HG02938 (cell line): ENCODE data around the gene HYCC2.
"Not testable (repeated sequence)": the region's sequence is repeated elsewhere in the genome, so short reads cannot be mapped to it uniquely, and the experiment has no call there.

Experiments
- ATAC-seq: cut with Tn5 transposase; IDR thresholded peaks from one replicate; pipeline ENCODE4 v1.9.1; 2021; ENCODE audit warnings: mild to moderate bottlenecking, moderate library complexity; ENCODE audit not compliant: unreplicated experiment

HYCC2 gene

DNA sequence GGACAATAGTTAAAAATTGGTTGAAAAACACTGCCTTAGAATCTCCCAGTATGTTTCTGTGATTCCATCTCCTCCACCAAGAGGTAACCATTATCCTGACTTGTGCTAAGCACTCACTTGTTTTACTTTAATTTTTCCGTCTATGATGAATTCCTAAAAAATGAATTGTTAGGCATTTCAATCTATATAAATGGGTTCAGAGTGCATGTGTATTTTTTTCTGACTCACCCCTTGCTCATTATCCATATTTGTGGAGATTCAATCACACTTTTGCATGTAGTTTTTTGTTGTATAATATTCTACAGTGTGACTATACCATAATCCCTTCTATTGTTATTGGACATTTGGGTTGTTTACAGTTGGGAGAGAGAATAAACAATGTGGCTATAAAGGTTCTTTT lies 1.6 kb upstream of the HYCC2 start:
- no peak for ATAC-seq

DNA sequence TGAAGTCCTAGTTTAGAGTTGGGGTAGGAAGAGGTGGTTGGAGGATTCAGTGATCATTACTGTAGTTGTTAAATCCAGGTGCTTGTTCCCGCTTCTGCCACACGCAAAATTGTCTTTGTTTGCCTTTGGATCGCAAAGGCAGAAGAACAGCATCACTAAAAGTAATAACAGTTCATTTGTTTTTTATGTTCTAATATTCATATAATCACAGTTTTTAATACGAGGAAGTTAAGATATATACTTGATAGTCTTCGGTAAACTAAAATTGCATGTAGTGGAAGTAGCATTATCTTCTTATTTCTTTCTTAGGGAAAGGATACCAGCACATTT lies 695 bp upstream of the HYCC2 start:
- no peak for ATAC-seq

DNA sequence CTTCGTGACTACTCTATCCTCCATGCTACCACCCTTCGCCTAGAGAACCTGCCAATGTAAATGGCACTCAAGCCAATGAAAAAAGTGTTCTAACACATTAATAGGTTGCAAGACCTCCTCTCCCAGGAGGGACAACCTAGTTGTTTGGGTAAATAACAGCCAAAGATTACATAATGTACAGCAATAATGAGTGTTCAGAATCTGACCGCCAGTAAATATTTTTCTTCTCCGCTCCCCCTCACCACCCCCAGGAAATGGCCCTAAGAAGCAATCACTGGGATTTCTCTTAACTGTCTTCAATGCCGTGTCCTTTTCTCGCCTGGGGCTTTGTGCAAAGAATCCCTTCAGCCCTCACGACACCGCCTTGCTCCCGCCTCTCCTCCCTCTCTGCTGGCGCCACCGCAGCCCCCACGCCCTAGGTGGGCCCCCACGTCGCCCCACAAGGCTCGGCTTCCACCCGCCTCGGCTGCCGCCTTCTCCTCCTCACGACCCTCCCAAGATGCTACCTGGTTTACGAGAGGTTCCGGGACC lies 458 bp downstream of the HYCC2 start:
- ATAC-seq, result peak; percentile 16

DNA sequence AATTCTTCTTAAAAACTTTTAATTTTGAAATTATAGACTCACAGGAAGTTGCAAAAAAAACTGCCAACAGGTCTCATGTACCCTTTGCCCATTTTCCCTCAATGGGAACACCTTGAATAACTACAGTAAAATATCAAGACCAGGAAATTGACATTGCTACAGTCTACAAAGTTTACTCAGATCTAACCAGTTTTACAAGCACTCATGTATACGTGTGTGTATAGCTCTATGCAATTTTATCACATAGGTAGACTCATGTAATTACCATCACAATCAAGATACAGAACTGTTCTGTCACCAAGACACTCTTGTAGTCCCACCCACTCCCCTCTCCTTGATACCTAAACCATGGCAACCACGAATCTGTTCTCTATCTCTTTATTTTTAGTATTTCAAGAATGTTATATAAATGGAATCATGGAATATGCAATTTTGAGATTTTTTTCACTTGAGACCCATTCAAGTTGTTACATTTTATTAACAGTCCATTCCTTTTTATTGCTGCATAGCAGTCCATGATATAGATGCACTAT lies 6.6 kb downstream of the HYCC2 start:
- ATAC-seq, result no peak

DNA sequence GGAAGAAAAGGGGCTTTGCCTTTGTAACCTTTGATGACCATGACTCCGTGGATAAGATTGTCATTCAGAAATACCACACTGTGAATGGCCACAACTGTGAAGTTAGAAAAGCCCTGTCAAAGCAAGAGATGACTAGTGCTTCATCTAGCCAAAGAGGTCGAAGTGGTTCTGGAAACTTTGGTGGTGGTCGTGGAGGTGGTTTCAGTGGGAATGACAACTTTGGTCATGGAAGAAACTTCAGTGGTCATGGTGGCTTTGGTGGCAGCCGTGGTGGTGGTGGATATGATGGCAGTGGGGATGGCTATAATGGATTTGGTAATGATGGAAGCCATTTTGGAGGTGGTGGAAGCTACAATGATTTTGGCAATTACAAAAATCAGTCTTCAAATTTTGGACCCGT lies 8.0 kb downstream of the HYCC2 start:
- ATAC-seq, result not testable (repeated sequence)

DNA sequence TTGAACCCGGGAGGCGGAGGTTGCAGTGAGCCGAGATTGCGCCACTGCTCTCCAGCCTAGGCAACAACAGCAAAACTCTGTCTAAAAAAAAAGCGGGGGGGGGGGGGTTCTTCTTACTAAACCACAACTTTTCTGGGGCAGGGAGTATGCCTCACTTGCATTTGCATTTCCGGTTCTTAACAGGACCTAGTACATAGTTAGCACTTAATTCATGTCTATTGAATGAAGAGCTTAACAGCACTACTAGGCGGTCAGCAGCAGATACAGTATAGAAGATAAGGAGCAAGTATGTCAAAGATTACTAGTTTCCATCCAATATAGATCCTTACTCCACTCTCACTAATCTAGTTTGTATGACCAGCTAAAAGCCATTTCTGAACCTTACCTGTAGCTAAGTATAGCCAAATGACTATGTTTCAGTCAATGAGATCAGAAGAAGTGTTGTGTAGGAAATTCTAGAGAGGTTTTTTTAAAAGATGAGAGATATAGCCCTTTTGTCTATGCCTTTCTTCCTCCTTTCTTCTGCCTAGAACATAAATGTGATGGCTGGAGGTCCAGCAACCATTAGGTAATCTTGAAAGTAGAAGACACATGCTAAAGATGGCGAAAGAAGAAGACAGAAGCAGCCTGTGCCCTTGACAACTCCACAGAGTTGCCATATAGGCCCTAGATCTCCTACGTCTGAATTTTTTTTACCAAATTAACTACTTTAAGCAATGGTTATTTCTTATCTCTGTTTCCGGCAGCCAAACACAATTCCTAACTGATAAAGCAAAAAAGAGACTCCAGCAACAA lies 11.3 kb downstream of the HYCC2 start:
- ATAC-seq, result no peak

DNA sequence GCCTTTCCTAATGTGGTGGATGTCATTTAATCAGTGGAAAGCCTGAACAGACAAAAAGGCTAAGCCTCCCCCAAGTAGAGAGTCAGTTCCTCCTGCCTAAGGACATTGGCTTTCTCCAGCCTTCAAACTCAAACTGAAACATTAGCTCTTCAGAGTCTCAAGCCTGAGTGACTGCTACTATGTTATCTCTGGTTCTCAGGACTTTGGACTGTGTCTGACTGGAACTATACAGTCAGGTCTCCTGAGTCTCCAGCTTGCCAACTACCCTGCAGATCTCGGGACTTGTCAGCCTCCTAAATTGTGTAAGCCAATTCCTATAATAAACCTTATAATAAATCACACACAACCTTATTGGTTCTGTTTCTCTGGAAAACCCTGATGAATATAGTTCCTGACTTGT lies 12.6 kb downstream of the HYCC2 start:
- ATAC-seq, result no peak

DNA sequence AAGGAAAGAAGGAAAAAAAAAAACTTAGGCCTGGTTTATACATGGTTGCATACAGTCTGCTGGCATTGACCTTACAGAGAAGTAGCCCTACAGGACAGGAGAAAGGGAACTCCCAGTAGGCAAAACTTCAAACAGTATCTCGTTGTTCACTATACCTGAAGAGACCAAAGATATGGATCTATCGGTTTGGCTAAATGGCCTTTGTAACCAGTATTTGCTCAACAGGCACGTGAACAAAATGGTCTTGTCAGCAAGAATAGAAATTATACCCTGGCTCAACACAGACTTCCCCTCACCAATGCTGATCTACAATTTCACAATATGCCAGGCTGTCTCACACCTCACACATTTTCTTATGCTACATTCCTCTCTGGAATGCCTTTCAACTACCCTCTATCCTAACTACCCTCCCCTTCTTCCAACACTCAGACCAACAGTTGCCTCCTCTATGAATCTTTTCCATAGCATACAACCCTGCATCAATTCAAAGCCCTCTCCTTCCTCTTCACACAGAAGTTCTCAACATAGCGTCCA lies 13.7 kb downstream of the HYCC2 start:
- ATAC-seq, result no peak

DNA sequence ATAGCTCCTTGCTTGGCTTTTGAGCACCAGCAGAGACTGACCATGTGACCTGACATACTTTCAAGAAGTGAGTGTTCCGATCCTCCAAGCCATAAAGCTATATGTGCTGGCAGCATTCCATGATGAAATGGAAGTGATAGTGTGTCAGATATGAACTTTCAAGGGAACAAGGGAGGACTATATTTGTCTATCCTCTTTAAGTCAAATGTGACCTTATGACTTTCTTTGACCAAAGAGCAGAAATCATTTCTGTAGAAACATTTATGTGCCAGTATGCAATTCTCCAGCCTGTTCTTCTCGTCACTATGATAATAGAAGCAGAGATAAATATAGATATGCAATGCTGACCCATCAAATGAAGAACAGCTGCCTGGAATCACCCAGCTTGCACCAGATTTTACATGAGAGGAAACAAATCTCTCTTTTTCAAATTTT lies 14.4 kb downstream of the HYCC2 start:
- no peak for ATAC-seq

DNA sequence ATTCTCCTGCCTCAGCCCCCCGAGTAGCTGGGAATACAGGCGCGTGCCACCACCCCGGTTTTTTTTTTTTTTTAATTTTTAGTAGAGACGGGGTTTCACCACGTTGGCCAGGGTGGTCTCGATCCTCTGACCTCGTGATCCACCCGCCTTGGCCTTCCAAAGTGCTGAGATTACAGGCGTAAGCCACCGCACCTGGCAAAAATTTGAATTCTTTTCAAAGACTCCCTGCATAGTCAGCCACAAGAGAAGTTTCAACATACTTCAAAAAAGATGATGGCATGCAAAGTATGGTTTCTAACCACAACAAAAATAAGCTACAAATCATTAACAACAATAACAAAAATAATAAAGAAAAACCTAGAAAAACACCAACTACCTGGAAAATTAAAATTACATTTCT lies 22.0 kb downstream of the HYCC2 start:
- ATAC-seq, result no peak

DNA sequence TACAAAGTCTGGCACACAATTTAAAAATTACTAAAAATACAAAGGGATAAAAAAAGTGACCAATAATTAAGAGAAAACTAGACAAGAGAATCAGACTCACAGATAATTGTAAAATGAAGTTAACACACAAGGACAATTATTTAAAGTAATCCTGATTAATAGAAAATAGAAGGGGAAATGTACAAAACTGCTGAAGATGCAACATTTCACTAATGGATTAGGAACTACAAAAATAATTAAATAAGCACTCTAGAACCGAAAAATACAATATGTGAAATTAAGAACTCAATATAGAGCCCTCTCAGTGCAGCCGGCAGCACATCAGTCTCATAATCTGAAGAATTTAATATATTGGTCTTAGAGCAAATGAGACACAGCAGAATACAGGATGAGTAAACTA lies 24.6 kb downstream of the HYCC2 start:
- no peak for ATAC-seq

DNA sequence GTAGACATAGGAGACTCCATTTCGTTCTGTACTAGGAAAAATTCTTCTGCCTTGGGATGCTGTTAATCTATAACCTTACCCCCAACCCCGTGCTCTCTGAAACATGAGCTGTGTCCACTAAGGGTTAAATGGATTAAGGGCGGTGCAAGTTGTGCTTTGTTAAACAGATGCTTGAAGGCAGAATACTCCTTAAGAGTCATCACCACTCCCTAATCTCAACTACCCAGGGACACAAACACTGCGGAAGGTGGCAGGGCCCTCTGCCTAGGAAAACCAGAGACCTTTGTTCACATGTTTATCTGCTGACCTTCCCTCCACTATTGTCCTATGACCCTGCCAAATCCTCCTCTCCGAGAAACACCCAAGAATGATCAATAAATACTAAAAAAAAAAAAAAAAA lies 28.4 kb downstream of the HYCC2 start:
- not testable (repeated sequence) for ATAC-seq

DNA sequence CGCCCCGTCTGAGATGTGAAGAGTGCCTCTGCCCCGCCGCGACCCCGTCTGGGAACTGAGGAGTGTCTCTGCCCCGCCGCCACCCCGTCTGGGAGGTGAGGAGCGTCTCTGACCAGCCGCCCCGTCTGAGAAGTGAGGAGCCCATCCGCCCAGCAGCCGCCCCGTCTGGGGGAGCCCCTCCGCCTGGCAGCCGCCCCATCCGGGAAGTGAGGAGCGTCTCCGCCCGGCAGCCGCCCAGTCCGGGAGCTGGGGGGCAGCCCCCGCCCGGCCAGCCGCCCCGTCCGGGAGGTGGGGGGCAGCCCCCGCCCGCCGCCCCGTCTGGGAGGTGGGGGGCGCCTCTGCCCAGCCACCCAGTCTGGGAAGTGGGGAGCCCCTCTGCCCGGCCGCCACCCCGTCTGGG lies 29.0 kb downstream of the HYCC2 start:
- not testable (repeated sequence) for ATAC-seq

DNA sequence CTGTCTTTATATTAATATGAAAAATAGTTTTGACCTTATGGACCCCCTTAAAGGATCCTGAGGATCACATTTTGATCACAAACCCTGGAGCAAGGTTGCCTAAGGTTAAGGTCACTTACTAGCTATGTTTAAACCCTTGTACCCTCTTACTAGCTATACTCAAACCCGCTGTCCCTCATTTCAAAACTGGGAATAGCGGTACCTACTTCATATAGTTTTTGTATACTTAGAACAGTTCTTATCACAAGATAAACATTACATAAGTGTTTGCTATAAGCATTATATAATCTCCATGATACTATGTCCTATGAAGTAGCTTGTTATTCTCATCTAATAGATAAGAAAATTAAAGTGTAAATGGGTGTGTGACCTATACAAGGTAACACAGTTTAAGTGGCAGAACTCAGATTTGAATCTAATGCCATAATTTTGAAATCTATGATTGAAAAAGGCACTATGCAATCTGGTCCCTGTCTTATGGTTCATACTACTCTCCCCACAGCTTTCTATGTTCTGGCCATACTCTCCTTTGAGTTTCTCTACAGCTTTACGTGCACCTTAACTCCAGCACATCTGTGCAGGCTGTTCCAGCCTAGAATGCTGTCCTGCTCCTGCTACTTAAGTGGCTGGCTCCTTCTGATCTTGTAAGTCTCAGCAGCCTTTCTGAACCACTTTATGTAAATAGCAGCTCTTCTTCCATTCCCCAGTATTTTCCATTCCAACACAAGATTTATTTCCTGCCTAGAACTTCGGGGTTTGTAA lies 30.4 kb downstream of the HYCC2 start:
- ATAC-seq, result no peak

DNA sequence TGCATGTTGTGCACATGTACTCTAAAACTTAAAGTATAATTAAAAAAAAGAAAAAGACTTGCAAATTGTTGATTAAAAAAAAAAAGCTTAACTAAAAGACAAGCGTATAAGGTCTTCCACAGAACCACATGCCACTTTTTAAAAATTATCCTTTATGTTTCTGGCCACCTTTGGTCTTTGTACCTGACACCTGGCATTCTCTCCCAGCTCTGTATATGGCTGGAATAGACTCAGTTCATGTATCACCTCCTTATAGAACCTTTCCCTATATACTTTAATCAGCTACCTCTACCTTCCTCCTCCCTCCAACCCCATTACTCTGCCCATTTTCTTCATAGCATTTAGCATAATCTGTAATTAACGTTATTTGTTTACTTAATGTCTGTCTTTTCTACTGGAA lies 32.6 kb downstream of the HYCC2 start:
- ATAC-seq, result no peak

DNA sequence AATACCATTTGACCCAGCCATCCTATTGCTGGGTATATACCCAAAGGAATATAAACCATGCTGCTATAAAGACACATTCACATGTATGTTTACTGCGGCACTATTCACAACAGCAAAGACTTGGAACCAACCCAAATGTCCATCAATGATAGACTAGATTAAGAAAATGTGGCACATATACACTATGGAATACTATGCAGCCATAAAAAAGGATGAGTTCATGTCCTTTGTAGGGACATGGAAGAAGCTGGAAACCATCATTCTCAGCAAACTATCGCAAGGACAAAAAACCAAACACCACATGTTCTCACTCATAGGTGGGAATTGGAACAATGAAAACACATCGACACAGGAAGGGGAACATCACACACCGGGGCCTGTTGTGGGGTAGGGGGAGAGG lies 33.1 kb downstream of the HYCC2 start:
- not testable (repeated sequence) for ATAC-seq

DNA sequence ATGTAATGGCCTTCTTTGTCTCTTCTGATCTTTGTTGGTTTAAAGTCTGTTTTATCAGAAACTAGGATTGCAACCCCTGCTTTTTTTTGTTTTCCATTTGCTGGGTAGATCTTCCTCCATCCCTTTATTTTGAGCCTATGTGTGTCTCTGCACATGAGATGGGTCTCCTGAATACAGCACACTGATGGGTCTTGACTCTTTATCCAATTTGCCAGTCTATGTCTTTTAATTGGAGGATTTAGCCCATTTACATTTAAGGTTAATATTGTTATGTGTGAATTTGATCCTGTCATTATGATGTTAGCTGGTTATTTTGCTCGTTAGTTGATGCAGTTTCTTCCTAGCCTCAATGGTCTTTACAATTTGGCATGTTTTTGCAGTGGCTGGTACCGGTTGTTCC lies 37.1 kb downstream of the HYCC2 start:
- ATAC-seq, result not testable (repeated sequence)

DNA sequence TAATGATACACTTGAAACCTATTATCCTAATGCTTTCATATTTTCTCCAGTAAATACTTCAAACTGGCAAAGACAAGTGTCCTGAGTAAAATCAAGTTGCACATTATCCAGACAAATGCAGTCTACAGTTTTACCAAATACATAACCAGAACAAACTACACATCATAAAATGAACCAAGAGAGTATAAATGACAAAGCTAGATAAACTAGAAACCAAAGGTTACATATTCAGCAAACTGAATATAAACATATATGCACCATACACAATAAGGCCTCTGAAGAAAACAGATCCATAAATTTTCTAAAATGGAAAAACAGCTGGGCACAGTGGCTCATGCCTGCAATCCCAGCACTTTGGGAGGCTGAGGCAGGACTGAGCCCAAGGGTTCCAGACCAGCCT lies 47.0 kb downstream of the HYCC2 start:
- ATAC-seq, result no peak

DNA sequence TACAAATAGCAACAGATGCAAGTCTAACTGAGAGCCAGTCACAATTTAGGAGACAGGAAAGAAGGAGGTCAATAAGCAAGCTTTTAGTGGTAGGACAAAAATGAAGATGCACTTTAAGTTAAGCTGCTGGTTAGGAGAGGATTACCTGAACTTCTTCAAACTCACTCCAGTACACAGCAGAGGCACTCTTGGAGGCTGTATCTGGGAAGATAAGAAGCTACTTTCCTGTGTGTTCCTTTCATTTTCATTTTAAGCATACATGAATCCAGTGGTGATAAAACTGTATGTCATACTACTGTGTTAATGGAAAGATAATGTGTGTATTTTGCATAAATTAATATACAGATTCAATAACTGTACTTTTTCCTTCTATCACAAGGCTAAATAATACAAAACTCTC lies 49.6 kb downstream of the HYCC2 start:
- ATAC-seq, result no peak
